Mesothelial cell of epicardium (in vitro differentiated cells): ENCODE results near the gene STXBP5. TPM values are rescaled to one million over a fixed set of nuclear protein-coding genes. Genes with fewer than 3 reads are reported as not detected.

Experiments used
- DNase-seq, 2 experiments: peaks; one replicate each; pipeline ENCODE4 v3.0.0; 2021; ENCODE audit warnings: low spot score in 2 of 2; ENCODE audit not compliant: unreplicated experiment in 2 of 2
- H3K27ac Mint-ChIP-seq: 2 replicates; pipeline ENCODE4 v1.8.0; 2021; ENCODE audit warnings: mixed read lengths
- H3K27me3 Mint-ChIP-seq: 2 replicates; pipeline ENCODE4 v1.8.0; 2021; ENCODE audit warnings: low read depth, mixed read lengths
- H3K36me3 Mint-ChIP-seq: 2 replicates; pipeline ENCODE4 v1.8.0; 2021; ENCODE audit warnings: mixed read lengths
- H3K4me1 Mint-ChIP-seq: 2 replicates; pipeline ENCODE4 v1.8.0; 2021; ENCODE audit warnings: mixed read lengths
- H3K4me3 Mint-ChIP-seq: 2 replicates; pipeline ENCODE4 v1.8.0; 2021; ENCODE audit warnings: mild to moderate bottlenecking, moderate library complexity, mixed read lengths
- H3K9me3 Mint-ChIP-seq: 2 replicates; pipeline ENCODE4 v1.8.0; 2021; ENCODE audit warnings: mixed read lengths
- total RNA-seq: library from RNA; stranded (reverse); gene quantifications from 3 replicates; pipeline ENCODE4 v1.2.1, GENCODE V29; 2021
- TF ChIP-seq, protein P1 (sequence below): fragments of 200-600 bp; sonication (generic); IDR thresholded peaks from one replicate; pipeline ENCODE4 v1.5.0; 2021; ENCODE audit warnings: antibody characterized with exemption; ENCODE audit not compliant: unreplicated experiment

STXBP5 gene
- total RNA-seq, 1 donor from 2014 or later, result 22.0 TPM

DNA sequence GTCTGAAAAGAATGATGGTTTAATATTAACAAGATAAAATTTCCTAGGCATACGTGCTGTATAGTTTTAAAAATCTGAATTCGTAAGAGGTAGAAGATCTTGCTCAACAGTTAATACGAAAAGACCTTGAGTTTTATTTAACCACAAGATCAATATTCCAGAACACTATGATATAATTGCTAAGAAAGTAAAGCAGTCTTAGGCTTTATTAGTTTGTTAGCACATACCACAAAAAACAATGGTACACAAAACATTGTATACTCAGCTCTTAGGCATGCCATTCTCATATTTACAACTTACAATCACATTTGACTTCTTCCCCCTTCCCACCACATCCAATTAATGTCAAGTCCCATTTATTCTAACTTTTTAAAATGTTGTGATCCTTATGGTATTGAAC, 24.4 kb upstream of the STXBP5 start:
- no peaks in the 10 kb centered on the region for H3K9me3 Mint-ChIP-seq
- no peak overlapping the region for H3K4me3 Mint-ChIP-seq
- TF ChIP-seq, protein P1, sequence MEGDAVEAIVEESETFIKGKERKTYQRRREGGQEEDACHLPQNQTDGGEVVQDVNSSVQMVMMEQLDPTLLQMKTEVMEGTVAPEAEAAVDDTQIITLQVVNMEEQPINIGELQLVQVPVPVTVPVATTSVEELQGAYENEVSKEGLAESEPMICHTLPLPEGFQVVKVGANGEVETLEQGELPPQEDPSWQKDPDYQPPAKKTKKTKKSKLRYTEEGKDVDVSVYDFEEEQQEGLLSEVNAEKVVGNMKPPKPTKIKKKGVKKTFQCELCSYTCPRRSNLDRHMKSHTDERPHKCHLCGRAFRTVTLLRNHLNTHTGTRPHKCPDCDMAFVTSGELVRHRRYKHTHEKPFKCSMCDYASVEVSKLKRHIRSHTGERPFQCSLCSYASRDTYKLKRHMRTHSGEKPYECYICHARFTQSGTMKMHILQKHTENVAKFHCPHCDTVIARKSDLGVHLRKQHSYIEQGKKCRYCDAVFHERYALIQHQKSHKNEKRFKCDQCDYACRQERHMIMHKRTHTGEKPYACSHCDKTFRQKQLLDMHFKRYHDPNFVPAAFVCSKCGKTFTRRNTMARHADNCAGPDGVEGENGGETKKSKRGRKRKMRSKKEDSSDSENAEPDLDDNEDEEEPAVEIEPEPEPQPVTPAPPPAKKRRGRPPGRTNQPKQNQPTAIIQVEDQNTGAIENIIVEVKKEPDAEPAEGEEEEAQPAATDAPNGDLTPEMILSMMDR, result no peak
- H3K27me3 Mint-ChIP-seq, result no peaks in the 10 kb centered on the region
- no peak for DNase-seq
- no peaks in the 10 kb centered on the region for H3K4me1 Mint-ChIP-seq
- no peaks in the 10 kb centered on the region for H3K36me3 Mint-ChIP-seq
- H3K27ac Mint-ChIP-seq, result no peak overlapping the region

DNA sequence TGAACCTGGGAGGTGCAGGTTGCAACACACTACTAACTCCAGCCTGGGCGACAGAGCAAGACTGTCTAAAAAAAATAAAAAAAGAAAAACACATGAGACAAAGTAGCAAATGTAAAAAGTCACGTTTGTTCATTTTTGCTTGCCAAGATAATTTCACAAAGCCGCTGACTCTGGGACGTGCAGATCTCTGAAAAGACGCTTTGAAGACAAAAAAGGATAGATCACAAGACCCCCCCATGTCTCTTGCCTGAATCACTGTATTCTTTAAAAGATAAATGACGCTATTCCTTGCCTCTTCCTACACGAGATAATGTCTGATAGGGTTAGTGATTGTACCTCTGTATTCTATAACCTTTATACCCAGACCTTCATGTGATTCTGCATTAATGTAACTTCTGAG, 23.3 kb upstream of the STXBP5 start:
- no peaks in the 10 kb centered on the region for H3K9me3 Mint-ChIP-seq

GRCh38 chr6:147184379-147184778, 19.8 kb upstream of the STXBP5 start:
- H3K9me3 Mint-ChIP-seq, result no peaks in the 10 kb centered on the region
- TF ChIP-seq, protein P1, result no peak
- DNase-seq, result no peak
- H3K27ac Mint-ChIP-seq, result no peak overlapping the region
- no peaks in the 10 kb centered on the region for H3K4me1 Mint-ChIP-seq
- no peak overlapping the region for H3K4me3 Mint-ChIP-seq
- no peaks in the 10 kb centered on the region for H3K36me3 Mint-ChIP-seq
- no peaks in the 10 kb centered on the region for H3K27me3 Mint-ChIP-seq

More for the DNA sequence above, 23.3 kb upstream of the STXBP5 start:
- Mint-ChIP-seq H3K36me3 (no peaks in the 10 kb centered on the region), H3K27ac (no peak overlapping the region), H3K27me3 (no peaks in the 10 kb centered on the region), H3K4me1 (no peaks in the 10 kb centered on the region), H3K4me3 (no peak overlapping the region)
- TF ChIP-seq, protein P1, result no peak
- DNase-seq, result no peak

DNA sequence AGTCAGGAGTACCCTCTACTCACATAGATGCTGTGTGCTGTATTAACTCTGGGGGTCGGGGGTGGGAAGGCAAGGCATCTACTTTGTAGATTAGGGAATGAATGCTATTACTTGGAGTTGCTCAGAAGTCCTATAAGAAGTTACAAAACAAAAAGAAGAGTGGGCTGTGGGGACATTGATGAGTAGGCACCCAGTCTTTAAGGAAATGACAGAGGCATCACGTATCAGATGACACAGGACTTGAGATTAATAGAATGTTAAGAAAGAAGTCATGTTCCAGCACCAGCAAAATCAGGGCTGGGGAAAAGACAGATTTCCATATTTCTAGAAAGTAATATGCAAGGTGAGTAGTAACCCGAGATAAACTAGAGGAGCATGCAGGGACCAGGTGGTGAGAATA, 19.0 kb upstream of the STXBP5 start:
- H3K36me3 Mint-ChIP-seq, result no peaks in the 10 kb centered on the region
- H3K4me1 Mint-ChIP-seq, result no peaks in the 10 kb centered on the region
- no peak overlapping the region for H3K4me3 Mint-ChIP-seq
- no peaks in the 10 kb centered on the region for H3K27me3 Mint-ChIP-seq
- no peaks in the 10 kb centered on the region for H3K9me3 Mint-ChIP-seq
- H3K27ac Mint-ChIP-seq, result no peak overlapping the region
- TF ChIP-seq, protein P1, result no peak
- DNase-seq, result no peak

DNA sequence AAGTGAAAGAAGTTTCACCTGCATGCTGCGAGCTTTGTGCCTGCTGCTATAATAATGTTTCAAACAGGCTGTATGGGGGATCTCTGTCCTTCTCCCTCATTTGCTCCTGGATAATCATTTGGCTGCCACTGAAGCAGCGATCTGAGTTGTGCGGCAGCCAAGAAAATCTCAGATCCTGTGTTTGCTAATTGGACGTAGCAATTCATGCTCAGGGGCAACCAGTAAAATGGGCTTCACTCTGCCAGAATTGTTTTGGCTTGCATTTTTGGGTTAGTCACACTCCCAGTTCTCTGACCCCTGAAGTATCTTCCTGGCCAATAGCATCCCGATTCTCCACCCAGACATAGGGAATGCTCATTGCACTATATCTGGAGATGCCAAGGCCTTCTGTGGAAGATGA, 13.7 kb upstream of the STXBP5 start:
- no peaks in the 10 kb centered on the region for H3K27me3 Mint-ChIP-seq
- no peaks in the 10 kb centered on the region for H3K36me3 Mint-ChIP-seq
- no peak for DNase-seq
- TF ChIP-seq, protein P1, result no peak
- H3K4me1 Mint-ChIP-seq, result no peaks in the 10 kb centered on the region
- H3K27ac Mint-ChIP-seq, result no peak overlapping the region
- no peak overlapping the region for H3K4me3 Mint-ChIP-seq
- H3K9me3 Mint-ChIP-seq, result no peaks in the 10 kb centered on the region

- no peaks in the 10 kb centered on the region for H3K9me3 Mint-ChIP-seq
- no peak overlapping the region for H3K27ac Mint-ChIP-seq
These were observed 11.8 kb upstream of the STXBP5 start for GRCh38 chr6:147192278-147192911.

More at GRCh38 chr6:147192278-147192911, 11.8 kb upstream of the STXBP5 start:
- TF ChIP-seq, protein P1, result no peak
- Mint-ChIP-seq H3K4me3 (no peak overlapping the region), H3K27me3 (no peaks in the 10 kb centered on the region), H3K36me3 (no peaks in the 10 kb centered on the region), H3K4me1 (no peaks in the 10 kb centered on the region)
- no peak for DNase-seq
